Sigmoid colon (tissue), 7 donors: ENCODE data around the gene DPY19L2. TPM values are rescaled to one million over a fixed set of nuclear protein-coding genes. Genes with fewer than 3 reads are reported as not detected.
"Not testable (repeated sequence)": the region's sequence is repeated elsewhere in the genome, so short reads cannot be mapped to it uniquely, and the experiment has no call there.

Source experiments
- DNase-seq: peaks from one replicate; pipeline ENCODE4 v3.0.0-alpha.2; 2019
- H3K27ac ChIP-seq, 4 donors: fragments of 200-600 bp; sonication (generic); one replicate each; pipeline ENCODE4 v1.5.1; 2016 to 2019; ENCODE audit warnings: mild to moderate bottlenecking in 1 of 4
- H3K27me3 ChIP-seq, 3 donors: fragments of 200-600 bp; sonication (generic); one replicate each; pipeline ENCODE4 v1.5.1; 2019; ENCODE audit warnings: mild to moderate bottlenecking in 1 of 3
- H3K36me3 ChIP-seq, 4 donors: fragments of 200-600 bp; sonication (generic); one replicate each; pipeline ENCODE4 v1.5.1; 2016 to 2019
- H3K4me1 ChIP-seq, 4 donors: fragments of 200-600 bp; sonication (generic); one replicate each; pipeline ENCODE4 v1.5.1; 2017 to 2019
- H3K4me3 ChIP-seq, 4 donors: fragments of 200-600 bp; sonication (generic); one replicate each; pipeline ENCODE4 v1.5.1; 2017 to 2019; ENCODE audit warnings: mild to moderate bottlenecking in 2 of 4, moderate library complexity in 1 of 4
- H3K9me3 ChIP-seq, 4 donors: fragments of 200-600 bp in 3 of 4; sonication (generic) in 3 of 4; one replicate each; pipeline versions ENCODE4 v1.5.1 to v1.6.1; 2013 to 2019
- CTCF ChIP-seq, 4 experiments: fragments of 450-650 bp in 3 of 4; fragments of 200-600 bp in 1 of 4; IDR thresholded peaks; one replicate each; pipeline ENCODE4 v1.5.1; 2016 to 2019; ENCODE audit warnings: antibody characterized with exemption in 4 of 4, mild to moderate bottlenecking in 3 of 4, moderate library complexity in 2 of 4
- POLR2AphosphoS5 ChIP-seq, 4 donors: sonication (generic); formaldehyde crosslinking; IDR thresholded peaks; one replicate each; pipeline ENCODE4 v1.6.1; 2017; ENCODE audit warnings: antibody characterized with exemption in 4 of 4
- WGBS, 2 donors: extraction: QIAGEN DNeasy Blood & Tissue Kit; methylation state at CpG; one replicate each; pipeline ENCODE4 v1.1.7; 2013; 5-methylcytosine and 5-hydroxymethylcytosine counted together
- intact Hi-C: fragments of 100-400 bp; cut with DNase I; formaldehyde crosslinking; loops from one replicate; pipeline ENCODE4 v1.15.1; 2023
- polyA plus RNA-seq, 3 donors: library from polyadenylated mRNA; stranded (reverse); fragments of 200-250 nt; gene quantifications; one replicate each; pipeline ENCODE4 v1.2.3, GENCODE V29; 2013
- total RNA-seq, 4 donors: library from RNA; depleted of rRNA; stranded (reverse); fragments of >200 nt; gene quantifications; one replicate each; pipeline ENCODE4 v1.1.0, GENCODE V29; 2016
- donor health status: healthy with polysubstance abuse.
- donor health status: Bipolar disorder and iron deficiency.
- donor health status: healthy.

DPY19L2 gene
- total RNA-seq: 10 to 100 TPM; 11.1 to 28.8 (median 20.1) TPM
- polyA plus RNA-seq: 1 to 10 TPM in 1 of 3 donors, not detected in 2; 1.3 TPM

DNA sequence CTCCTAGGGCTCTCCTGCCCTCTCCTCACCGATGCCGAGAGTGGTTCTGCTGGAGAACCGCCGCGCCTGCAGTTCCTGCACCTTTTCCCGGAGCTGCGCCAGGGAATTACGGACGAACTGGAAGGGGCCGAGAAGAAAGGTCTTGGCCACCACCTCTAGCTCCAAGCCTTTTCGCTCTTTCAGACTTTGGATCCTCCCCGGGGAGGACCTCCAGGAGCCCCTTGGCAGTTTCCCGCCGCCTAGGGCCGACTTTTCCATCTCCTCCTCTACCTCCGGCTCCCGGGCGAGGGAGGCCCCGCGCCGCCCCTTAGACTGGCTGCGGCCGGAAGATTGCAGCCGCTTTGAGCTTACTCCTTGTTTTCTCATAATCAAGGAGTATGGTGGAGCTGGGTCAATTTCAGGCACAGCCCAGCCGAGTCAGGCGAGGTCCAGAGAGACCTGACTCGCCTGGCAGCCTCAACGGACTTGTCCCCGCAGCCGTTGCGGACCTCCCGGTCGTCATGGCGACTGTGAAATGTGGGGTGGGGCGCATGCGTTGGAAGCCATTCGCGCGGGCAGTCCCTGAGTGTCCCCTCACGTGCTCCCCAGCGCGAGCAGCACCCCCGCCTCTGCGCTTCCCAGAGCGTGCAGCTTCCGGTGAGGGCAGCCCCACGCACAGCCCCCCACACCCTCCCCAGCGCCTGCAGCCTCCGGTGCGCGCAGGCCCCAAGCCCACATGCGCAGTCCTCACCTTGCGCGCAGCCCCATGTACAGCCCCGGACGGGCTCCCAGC is at the start of gene DPY19L2:
Gene DPY19L2 (minus strand): TSS at position 466 of the 772 bp plus-strand sequence. CDS start 100 bp downstream, at position 366.
- Histone ChIP-seq H3K9me3 (no peaks in the 10 kb centered on the region), H3K27ac (peak within 1 kb of the TSS; percentile 78 to 87 (median 82)), H3K36me3 (no peaks in the 10 kb centered on the region), H3K4me1 (peaks cover 0 to 7% (median 2%) of the 10 kb centered on the region in 4 donors), H3K4me3 (peak within 1 kb of the TSS; percentile 42 to 71 (median 58)), H3K27me3 (no peaks in the 10 kb centered on the region)
- peak in 2 of 4 donors; percentile 43 to 63 for TF ChIP-seq POLR2AphosphoS5 (IDR thresholded peaks at IDR 0.05)
- TF ChIP-seq CTCF (IDR thresholded peaks at IDR 0.05): no peak
- 0 to 1% methylated on average over 56 of the region's 56 CpGs for WGBS, 2 donors
- intact Hi-C loops: loop anchor here (5.0 kb wide), 1 partner anchor 514 kb away; no protein-coding TSS in a partner anchor
- peak; percentile 88 for DNase-seq

DNA sequence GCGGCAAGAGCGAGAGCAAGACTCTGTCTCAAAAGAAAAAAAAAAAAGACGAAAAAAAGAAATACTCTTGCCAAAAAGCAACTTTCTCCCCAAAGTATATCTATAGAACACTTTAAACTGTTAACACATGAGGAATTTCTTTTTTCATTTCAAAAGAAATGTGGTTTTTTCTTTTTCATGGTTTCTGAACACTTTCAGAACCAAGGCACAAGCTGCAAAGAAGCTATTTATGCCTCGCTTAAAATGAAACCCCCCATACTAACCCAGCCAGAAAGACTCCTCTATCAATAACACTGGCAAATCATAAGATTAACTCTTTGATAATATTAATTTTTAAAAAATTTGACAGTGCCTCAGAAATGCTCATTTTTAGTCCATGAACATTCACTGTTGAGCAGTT is 48.6 kb upstream of the DPY19L2 start:
- H3K4me1 ChIP-seq, H3K27me3 ChIP-seq, H3K4me3 ChIP-seq, DNase-seq, H3K9me3 ChIP-seq, H3K27ac ChIP-seq, intact Hi-C loops, H3K36me3 ChIP-seq: not testable (repeated sequence)
- 71 to 91% methylated on average over 4 of the region's 4 CpGs for WGBS, 2 donors

DNA sequence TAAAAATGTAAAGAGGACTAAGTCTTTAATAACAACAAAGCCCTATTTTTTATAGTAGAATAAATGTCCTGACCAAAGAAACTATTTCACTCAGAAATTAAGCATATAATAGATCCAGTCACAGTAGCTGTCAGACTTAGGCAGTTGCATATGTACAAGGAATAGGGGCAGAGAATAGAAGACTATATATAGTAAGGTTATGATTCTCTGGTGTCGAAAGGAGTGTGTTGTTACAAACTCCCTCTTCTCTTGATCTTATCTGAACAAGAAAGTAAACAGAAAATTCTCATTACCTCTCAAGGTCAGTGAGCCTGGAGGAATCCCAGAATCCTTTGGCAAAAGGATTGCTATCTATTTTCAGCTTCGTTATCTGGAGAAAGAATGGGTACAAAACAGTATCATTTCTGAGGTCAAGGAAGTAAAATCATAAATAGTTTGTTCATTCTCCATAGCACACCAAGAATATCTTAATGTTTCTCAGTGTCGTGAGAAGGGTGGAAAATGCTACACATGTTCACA is 46.9 kb upstream of the DPY19L2 start:
- H3K36me3 ChIP-seq, intact Hi-C loops, H3K4me1 ChIP-seq, H3K27me3 ChIP-seq, H3K4me3 ChIP-seq, H3K27ac ChIP-seq, H3K9me3 ChIP-seq, DNase-seq: not testable (repeated sequence)
- 26 to 63% methylated on average over 3 of the region's 3 CpGs for WGBS, 2 donors

GRCh38 chr12:63714409-63714808 is 46.1 kb upstream of the DPY19L2 start:
- DNase-seq, H3K27ac ChIP-seq, H3K27me3 ChIP-seq, H3K4me1 ChIP-seq, H3K4me3 ChIP-seq, H3K9me3 ChIP-seq, H3K36me3 ChIP-seq, intact Hi-C loops: not testable (repeated sequence)
- 91 to 95% methylated on average over 1 of the region's 1 CpG for WGBS, 2 donors

GRCh38 chr12:63713681-63714075 is 45.4 kb upstream of the DPY19L2 start:
- H3K4me1 ChIP-seq, intact Hi-C loops, H3K36me3 ChIP-seq, H3K27ac ChIP-seq, DNase-seq, H3K27me3 ChIP-seq, H3K9me3 ChIP-seq, H3K4me3 ChIP-seq: not testable (repeated sequence)
- 59% methylated on average over 2 of the region's 2 CpGs for WGBS, 2 donors

- H3K36me3 ChIP-seq, DNase-seq, H3K27me3 ChIP-seq, H3K27ac ChIP-seq, intact Hi-C loops, H3K4me3 ChIP-seq, H3K9me3 ChIP-seq, H3K4me1 ChIP-seq: not testable (repeated sequence)
- WGBS, 2 donors: 82 to 100% methylated on average over 1 of the region's 1 CpG
These were observed 44.8 kb upstream of the DPY19L2 start for GRCh38 chr12:63712979-63713680.

DNA sequence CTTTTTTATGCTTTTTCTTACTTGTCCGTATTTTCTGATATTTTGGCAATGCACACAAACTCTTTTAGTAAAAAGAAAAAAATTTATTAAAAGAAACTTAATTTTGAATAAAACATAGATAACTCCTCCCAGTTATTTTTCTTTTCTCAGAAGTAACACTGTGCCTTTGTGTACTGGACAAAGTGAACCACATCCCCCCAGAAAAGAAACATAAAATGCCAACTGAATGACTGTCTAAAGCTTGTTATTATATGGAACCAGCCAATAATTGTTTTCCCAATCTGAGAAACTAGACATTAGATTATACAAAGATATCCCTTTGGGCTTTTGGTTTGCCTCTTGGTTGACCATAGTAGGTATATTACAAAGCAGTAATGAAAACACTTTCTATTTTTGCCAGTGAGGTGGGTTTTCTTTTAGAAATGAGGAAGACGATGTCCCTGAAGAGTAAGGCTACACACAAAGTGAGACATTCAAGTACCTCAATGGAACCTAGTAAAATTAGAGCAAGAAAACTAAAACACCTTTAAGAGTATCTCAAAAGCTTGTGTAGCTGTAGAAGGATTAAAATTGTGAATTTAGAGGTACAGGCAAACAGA is 44.2 kb upstream of the DPY19L2 start:
- H3K27ac ChIP-seq, H3K4me3 ChIP-seq, DNase-seq, H3K36me3 ChIP-seq, H3K9me3 ChIP-seq, H3K27me3 ChIP-seq, H3K4me1 ChIP-seq, intact Hi-C loops: not testable (repeated sequence)
- 84 to 96% methylated on average over 2 of the region's 2 CpGs for WGBS, 2 donors

DNA sequence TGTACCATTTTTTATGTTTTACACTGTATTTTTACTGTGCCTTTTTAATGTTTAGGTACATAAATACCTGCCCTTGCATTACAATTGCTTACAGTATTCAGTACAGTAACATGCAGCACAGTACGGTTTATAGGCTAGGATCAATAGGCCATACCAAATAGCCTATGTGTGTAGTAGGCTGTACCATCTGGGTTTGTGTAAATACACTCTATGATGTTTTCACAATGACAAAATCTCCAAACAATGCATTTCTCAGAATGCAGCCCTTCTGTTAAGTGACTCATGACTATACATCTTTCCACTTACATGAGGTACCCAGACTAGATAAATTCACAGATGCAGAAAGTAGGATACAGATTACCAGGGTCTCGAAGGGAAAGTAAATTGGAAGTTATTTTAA is 43.0 kb upstream of the DPY19L2 start:
- H3K36me3 ChIP-seq, H3K4me1 ChIP-seq, H3K27me3 ChIP-seq, intact Hi-C loops, H3K27ac ChIP-seq, DNase-seq, H3K9me3 ChIP-seq, H3K4me3 ChIP-seq: not testable (repeated sequence)
- WGBS, 2 donors: 70 to 78% methylated on average over 2 of the region's 2 CpGs
